ENCODE results near the gene PDE4D. TPM values are rescaled to one million over a fixed set of nuclear protein-coding genes. Genes with fewer than 3 reads are reported as not detected.

Gene PDE4D
- total and polyA plus RNA-seq, 3 donors from 2014 or later, result 7.8 to 13.9 (median 8.7) TPM

DNA sequence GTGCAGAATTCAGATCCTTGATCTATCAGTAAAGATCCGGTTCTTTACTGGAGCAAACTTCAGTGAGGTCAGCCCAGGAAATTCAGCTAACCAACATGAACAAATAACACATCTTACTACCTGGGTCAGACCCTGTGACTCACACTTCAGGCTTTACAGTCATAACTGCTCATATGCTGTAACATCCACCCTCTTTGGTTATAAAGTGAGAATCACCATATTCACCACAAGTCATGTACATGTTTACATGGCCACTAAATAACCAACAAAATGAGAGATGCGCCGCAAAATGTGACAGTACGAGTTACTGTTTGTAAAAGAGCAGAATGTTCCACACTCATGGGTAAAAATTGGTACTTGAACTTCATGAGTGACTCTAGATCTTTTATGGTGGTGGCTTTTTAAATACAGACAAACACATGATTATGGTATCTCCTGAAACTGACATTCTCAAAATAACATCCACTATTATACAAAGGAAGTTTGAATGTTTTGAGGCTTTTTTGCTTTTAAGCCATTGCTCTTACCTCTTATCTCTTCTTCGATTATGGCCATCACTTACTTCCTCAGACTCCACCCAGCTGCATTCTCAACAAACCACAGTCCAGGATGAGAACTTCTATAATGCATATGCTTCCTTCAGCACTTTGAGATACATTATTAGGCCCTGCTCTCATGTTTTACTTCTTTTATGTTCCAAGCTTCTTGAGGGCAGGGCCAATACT is 794.1 kb downstream of the PDE4D start:
- H3K4me3 ChIP-seq, result no peak overlapping the region
- H3K4me1 ChIP-seq, result no peaks in the 10 kb centered on the region
- 92 to 93% methylated on average over 5 of the region's 5 CpGs for WGBS, 2 donors
- H3K27me3 ChIP-seq, result no peaks in the 10 kb centered on the region
- no peaks in the 10 kb centered on the region for H3K36me3 ChIP-seq (ENCODE audit: low read depth, missing control alignments)
- intact Hi-C loops (cut with DNase I; ENCODE audit: low total_unique reads), result no loop called here
- no peak for TF ChIP-seq POLR2A (IDR thresholded peaks at IDR 0.05)
- TF ChIP-seq, protein P1, sequence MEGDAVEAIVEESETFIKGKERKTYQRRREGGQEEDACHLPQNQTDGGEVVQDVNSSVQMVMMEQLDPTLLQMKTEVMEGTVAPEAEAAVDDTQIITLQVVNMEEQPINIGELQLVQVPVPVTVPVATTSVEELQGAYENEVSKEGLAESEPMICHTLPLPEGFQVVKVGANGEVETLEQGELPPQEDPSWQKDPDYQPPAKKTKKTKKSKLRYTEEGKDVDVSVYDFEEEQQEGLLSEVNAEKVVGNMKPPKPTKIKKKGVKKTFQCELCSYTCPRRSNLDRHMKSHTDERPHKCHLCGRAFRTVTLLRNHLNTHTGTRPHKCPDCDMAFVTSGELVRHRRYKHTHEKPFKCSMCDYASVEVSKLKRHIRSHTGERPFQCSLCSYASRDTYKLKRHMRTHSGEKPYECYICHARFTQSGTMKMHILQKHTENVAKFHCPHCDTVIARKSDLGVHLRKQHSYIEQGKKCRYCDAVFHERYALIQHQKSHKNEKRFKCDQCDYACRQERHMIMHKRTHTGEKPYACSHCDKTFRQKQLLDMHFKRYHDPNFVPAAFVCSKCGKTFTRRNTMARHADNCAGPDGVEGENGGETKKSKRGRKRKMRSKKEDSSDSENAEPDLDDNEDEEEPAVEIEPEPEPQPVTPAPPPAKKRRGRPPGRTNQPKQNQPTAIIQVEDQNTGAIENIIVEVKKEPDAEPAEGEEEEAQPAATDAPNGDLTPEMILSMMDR (IDR thresholded peaks at IDR 0.05), result no peak
- no peak overlapping the region for H3K27ac ChIP-seq
- DNase-seq, result no peak
- H3K9me3 ChIP-seq, result no peaks in the 10 kb centered on the region

GRCh38 chr5:59098743-59099142 is 794.8 kb downstream of the PDE4D start:
- no peak for TF ChIP-seq POLR2A (IDR thresholded peaks at IDR 0.05)
- TF ChIP-seq, protein P1 (IDR thresholded peaks at IDR 0.05), result no peak
- Histone ChIP-seq H3K4me1 (no peaks in the 10 kb centered on the region), H3K27ac (no peak overlapping the region), H3K36me3 (ENCODE audit: low read depth, missing control alignments) (no peaks in the 10 kb centered on the region), H3K9me3 (no peaks in the 10 kb centered on the region), H3K4me3 (no peak overlapping the region), H3K27me3 (no peaks in the 10 kb centered on the region)
- DNase-seq, result no peak
- intact Hi-C loops (cut with DNase I; ENCODE audit: low total_unique reads), result no loop called here
- 90 to 96% methylated on average over 2 of the region's 2 CpGs for WGBS, 2 donors

DNA sequence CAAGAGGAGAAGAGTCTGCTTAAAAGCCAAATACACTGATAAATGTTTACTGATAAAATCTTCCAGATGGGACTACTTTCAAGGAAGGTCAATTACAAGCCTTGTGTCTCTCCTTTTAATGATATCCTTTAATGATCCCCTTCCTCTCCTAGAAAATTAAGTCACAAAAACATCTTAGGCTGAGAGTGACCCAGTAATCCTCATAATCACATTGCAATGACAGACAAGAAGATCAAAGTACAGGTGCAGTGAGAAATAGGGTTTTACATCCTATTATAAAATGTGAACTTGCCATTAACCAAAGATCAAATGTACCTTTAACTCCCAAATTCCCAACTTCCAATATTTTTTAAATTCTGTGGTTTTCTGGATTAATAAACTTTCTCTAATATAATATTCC is 795.8 kb downstream of the PDE4D start:
- H3K36me3 ChIP-seq (ENCODE audit: low read depth, missing control alignments), result no peaks in the 10 kb centered on the region
- no peak overlapping the region for H3K27ac ChIP-seq
- no peak overlapping the region for H3K4me3 ChIP-seq
- H3K4me1 ChIP-seq, result no peaks in the 10 kb centered on the region
- no peaks in the 10 kb centered on the region for H3K27me3 ChIP-seq
- intact Hi-C loops (cut with DNase I; ENCODE audit: low total_unique reads), result no loop called here
- TF ChIP-seq, protein P1 (IDR thresholded peaks at IDR 0.05), result no peak
- TF ChIP-seq POLR2A (IDR thresholded peaks at IDR 0.05), result no peak
- no peak for DNase-seq
- H3K9me3 ChIP-seq, result no peaks in the 10 kb centered on the region

DNA sequence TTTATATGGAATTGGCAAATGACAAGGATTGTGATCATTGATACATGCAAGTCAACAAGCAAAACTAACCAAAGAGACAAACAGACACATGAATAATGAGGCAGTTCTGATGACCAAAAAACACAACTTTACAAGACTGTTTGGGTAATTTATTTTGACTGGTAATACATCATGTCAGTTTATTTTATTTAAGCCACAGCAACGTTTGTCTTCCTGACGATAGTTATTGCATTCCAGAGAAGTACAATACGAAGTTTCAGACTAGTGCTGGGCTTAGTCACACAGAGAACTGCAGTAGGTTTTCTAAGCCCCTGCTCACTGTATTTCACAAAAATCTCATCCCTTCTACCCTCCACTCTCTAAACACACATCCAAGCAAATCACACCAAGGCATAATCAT is 796.4 kb downstream of the PDE4D start:
- no peaks in the 10 kb centered on the region for H3K36me3 ChIP-seq (ENCODE audit: low read depth, missing control alignments)
- DNase-seq, result no peak
- no peaks in the 10 kb centered on the region for H3K4me1 ChIP-seq
- H3K27ac ChIP-seq, result no peak overlapping the region
- intact Hi-C loops (cut with DNase I; ENCODE audit: low total_unique reads), result no loop called here
- no peaks in the 10 kb centered on the region for H3K9me3 ChIP-seq
- H3K4me3 ChIP-seq, result no peak overlapping the region
- TF ChIP-seq, protein P1 (IDR thresholded peaks at IDR 0.05), result no peak
- TF ChIP-seq POLR2A (IDR thresholded peaks at IDR 0.05), result no peak
- no peaks in the 10 kb centered on the region for H3K27me3 ChIP-seq
- 63 to 65% methylated on average over 3 of the region's 3 CpGs for WGBS, 2 donors

GRCh38 chr5:59095480-59095879 is 798.0 kb downstream of the PDE4D start:
- WGBS, 2 donors, result 63 to 72% methylated on average over 1 of the region's 1 CpG
- no peak for DNase-seq
- no peaks in the 10 kb centered on the region for H3K9me3 ChIP-seq
- intact Hi-C loops (cut with DNase I; ENCODE audit: low total_unique reads), result no loop called here
- H3K36me3 ChIP-seq (ENCODE audit: low read depth, missing control alignments), result no peaks in the 10 kb centered on the region
- H3K27me3 ChIP-seq, result no peaks in the 10 kb centered on the region
- TF ChIP-seq, protein P1 (IDR thresholded peaks at IDR 0.05), result no peak
- no peak for TF ChIP-seq POLR2A (IDR thresholded peaks at IDR 0.05)
- no peaks in the 10 kb centered on the region for H3K4me1 ChIP-seq
- no peak overlapping the region for H3K4me3 ChIP-seq
- no peak overlapping the region for H3K27ac ChIP-seq
